ENCODE measurements around the gene CASKIN2. TPM values are rescaled to one million over a fixed set of nuclear protein-coding genes. Genes with fewer than 3 reads are reported as not detected.

Gene CASKIN2
- total and polyA plus RNA-seq, 4 donors, result 2.3 to 12.1 (median 8.6) TPM

GRCh38 chr17:75551266-75551665 lies 35.9 kb upstream of the CASKIN2 start:
- H3K4me1 ChIP-seq (ENCODE audit: control insufficient read depth in 4 of 4, insufficient read depth in 4 of 4, low read length in 3 of 4), result peaks cover 3 to 14% (median 8%) of the 10 kb centered on the region in 4 donors
- H3K27ac ChIP-seq (ENCODE audit: low read depth in 1 of 2, low read length in 2 of 2), result no peak overlapping the region
- H3K27me3 ChIP-seq (ENCODE audit: control insufficient read depth in 4 of 4, insufficient read depth in 4 of 4, low read length in 3 of 4), result no peaks in the 10 kb centered on the region
- TF ChIP-seq JUND (IDR thresholded peaks at IDR 0.05) (no peak), FOXA2 (IDR thresholded peaks at IDR 0.05) (no peak), MAX (IDR thresholded peaks at IDR 0.05) (no peak), SP1 (IDR thresholded peaks at IDR 0.05) (no peak)
- 91% methylated on average over 7 of the region's 7 CpGs for WGBS
- H3K36me3 ChIP-seq (ENCODE audit: control insufficient read depth in 4 of 4, insufficient read depth in 3 of 4, low read depth in 1 of 4, low read length in 3 of 4), result peaks cover 0 to 6% (median 2%) of the 10 kb centered on the region in 4 donors
- H3K4me3 ChIP-seq (ENCODE audit: low read depth in 1 of 3, low read length in 3 of 3), result no peak overlapping the region
- H3K9ac ChIP-seq (ENCODE audit: low read depth in 1 of 2, low read length in 2 of 2), result no peak overlapping the region
- no peak for DNase-seq (ENCODE audit: low spot score)
- H3K9me3 ChIP-seq (ENCODE audit: control insufficient read depth in 4 of 4, low read length in 3 of 4), result no peaks in the 10 kb centered on the region

- no peaks in the 10 kb centered on the region for H3K27me3 ChIP-seq (ENCODE audit: control insufficient read depth in 4 of 4, insufficient read depth in 4 of 4, low read length in 3 of 4)
- no peak overlapping the region for H3K9ac ChIP-seq (ENCODE audit: low read depth in 1 of 2, low read length in 2 of 2)
- 80% methylated on average over 4 of the region's 4 CpGs for WGBS
- no peaks in the 10 kb centered on the region for H3K9me3 ChIP-seq (ENCODE audit: control insufficient read depth in 4 of 4, low read length in 3 of 4)
- peaks cover 0 to 5% (median 0%) of the 10 kb centered on the region in 4 donors for H3K4me1 ChIP-seq (ENCODE audit: control insufficient read depth in 4 of 4, insufficient read depth in 4 of 4, low read length in 3 of 4)
- H3K27ac ChIP-seq (ENCODE audit: low read depth in 1 of 2, low read length in 2 of 2), result no peak overlapping the region
- no peak overlapping the region for H3K4me3 ChIP-seq (ENCODE audit: low read depth in 1 of 3, low read length in 3 of 3)
- TF ChIP-seq SP1 (IDR thresholded peaks at IDR 0.05) (no peak), HNF4G (IDR thresholded peaks at IDR 0.05) (no peak), NR2F2 (IDR thresholded peaks at IDR 0.05) (no peak), CTCF (IDR thresholded peaks at IDR 0.05; ENCODE audit: low read depth, low read length, missing input control) (no peak), TAF1 (conservative IDR thresholded peaks at IDR 0.05) (no peak), ZBTB33 (IDR thresholded peaks at IDR 0.05) (no peak), HNF4A (conservative IDR thresholded peaks at IDR 0.05) (no peak), RXRA (IDR thresholded peaks at IDR 0.05) (no peak), JUND (IDR thresholded peaks at IDR 0.05) (no peak), MAX (IDR thresholded peaks at IDR 0.05) (no peak), ATF3 (IDR thresholded peaks at IDR 0.05) (no peak), EGR1 (IDR thresholded peaks at IDR 0.05; ENCODE audit: low read depth in 2 of 2) (no peak)
- H3K36me3 ChIP-seq (ENCODE audit: control insufficient read depth in 4 of 4, insufficient read depth in 3 of 4, low read depth in 1 of 4, low read length in 3 of 4), result peaks cover 0 to 6% (median 2%) of the 10 kb centered on the region in 4 donors
- DNase-seq (ENCODE audit: low spot score), result no peak
Observed at GRCh38 chr17:75550139-75550465, 34.8 kb upstream of the CASKIN2 start.

All from liver (tissue), 9 donors.